Measurements from ENCODE around the gene ERAP2. TPM values are rescaled to one million over a fixed set of nuclear protein-coding genes. Genes with fewer than 3 reads are reported as not detected.
A peak's percentile ranks its signal among the peaks of the same experiment; 100 is the strongest.

ERAP2 gene
- total and polyA plus RNA-seq, 2 of the 13 experiments (the other 11 are each of a cell fraction or from before 2014, with no cell fraction given), result 12.8 to 16.6 TPM

- TF ChIP-seq NAIF1 (CRISPR knock-in tag; IDR thresholded peaks at IDR 0.05; ENCODE audit: borderline replicate concordance) (no peak; the same call in 1 of the 2 replicates), ZNF546 (CRISPR knock-in tag; conservative IDR thresholded peaks at IDR 0.05) (no peak; the same call in 1 of the 2 replicates), TFDP1 (CRISPR knock-in tag; IDR thresholded peaks at IDR 0.05; ENCODE audit: borderline replicate concordance) (peak; percentile 61; the same call in 1 of the 2 replicates), ZKSCAN5 (CRISPR knock-in tag; IDR thresholded peaks at IDR 0.05) (no peak), MAFG (CRISPR knock-in tag; IDR thresholded peaks at IDR 0.05) (no peak), ZNF460 (CRISPR knock-in tag; IDR thresholded peaks at IDR 0.05; ENCODE audit: borderline replicate concordance) (no peak; the same call in 1 of the 2 replicates), PAF1 (CRISPR knock-in tag; IDR thresholded peaks at IDR 0.05) (no peak), ZNF24 (IDR thresholded peaks at IDR 0.05) (0 out of 2 replicates have a peak, but pooled peaks have one; percentile 40), RNF2 (conservative IDR thresholded peaks at IDR 0.05; ENCODE audit: low read depth) (0 out of 2 replicates have a peak, but pooled peaks have one; percentile 21), CAMTA2 (CRISPR knock-in tag; IDR thresholded peaks at IDR 0.05; ENCODE audit: borderline replicate concordance) (no peak), MTF1 (CRISPR knock-in tag; IDR thresholded peaks at IDR 0.05) (no peak), ZNF12 (CRISPR knock-in tag; IDR thresholded peaks at IDR 0.05) (no peak), IKZF4 (CRISPR knock-in tag; IDR thresholded peaks at IDR 0.05; ENCODE audit: borderline replicate concordance, low read depth, not compliant biosample characterization) (peak; percentile 53), ZBTB7B (CRISPR knock-in tag; IDR thresholded peaks at IDR 0.05) (peak; percentile 88), CBX5 (CRISPR knock-in tag; IDR thresholded peaks at IDR 0.05; ENCODE audit: borderline replicate concordance) (0 out of 2 replicates have a peak, but pooled peaks have one; percentile 56), NKX3-1 (CRISPR knock-in tag; IDR thresholded peaks at IDR 0.05) (0 out of 2 replicates have a peak, but pooled peaks have one; percentile 22), HNF1A (IDR thresholded peaks at IDR 0.05; ENCODE audit: low read depth) (no peak), HNF1A (CRISPR knock-in tag; IDR thresholded peaks at IDR 0.05; ENCODE audit: borderline replicate concordance) (no peak; the same call in 1 of the 2 replicates), ZNF589 (CRISPR knock-in tag; conservative IDR thresholded peaks at IDR 0.05) (peak; percentile 28; the same call in 1 of the 2 replicates), ZNF564 (CRISPR knock-in tag; IDR thresholded peaks at IDR 0.05) (peak; percentile 48; the same call in 1 of the 2 replicates), TRIM24 (CRISPR knock-in tag; IDR thresholded peaks at IDR 0.05) (no peak), UBTF (CRISPR knock-in tag; IDR thresholded peaks at IDR 0.05) (peak; percentile 96), ZNF44 (CRISPR knock-in tag; IDR thresholded peaks at IDR 0.05) (peak; percentile 94; the same call in 1 of the 2 replicates)
Observed at GRCh38 chr5:96934708-96935558, 58.6 kb downstream of the ERAP2 start (continued).

Data from HepG2 (cell line).